H9 (cell line): ENCODE results near the gene NXNL2. TPM values are rescaled to one million over a fixed set of nuclear protein-coding genes. Genes with fewer than 3 reads are reported as not detected.

ENCODE experiments used
- DNase-seq: peaks from one replicate; pipeline ENCODE4 v3.0.0-alpha.2; 2017
- H2AFZ ChIP-seq: one replicate; pipeline ENCODE4 v1.6.1; 2013; ENCODE audit warnings: mild to moderate bottlenecking, low read length, control low read depth, moderate library complexity
- H2AK5ac ChIP-seq: 2 replicates; pipeline ENCODE4 v1.6.1; 2013; ENCODE audit warnings: low read length, control low read depth, mixed read lengths; ENCODE audit not compliant: insufficient read length
- H2BK120ac ChIP-seq: one replicate; pipeline ENCODE4 v1.6.1; 2013; ENCODE audit warnings: low read depth, mild to moderate bottlenecking, low read length, control low read depth, inconsistent platforms; ENCODE audit not compliant: poor library complexity, severe bottlenecking
- H2BK12ac ChIP-seq: 2 replicates; pipeline ENCODE4 v1.6.1; 2013; ENCODE audit warnings: low read length, control low read depth, mixed read lengths, low read depth; ENCODE audit not compliant: insufficient read length
- H2BK15ac ChIP-seq: 2 replicates; pipeline ENCODE4 v1.6.1; 2013; ENCODE audit warnings: low read depth, low read length, control low read depth
- H2BK20ac ChIP-seq: one replicate; pipeline ENCODE4 v1.6.1; 2013; ENCODE audit warnings: low read depth, mild to moderate bottlenecking, low read length, control low read depth, inconsistent platforms; ENCODE audit not compliant: poor library complexity, severe bottlenecking
- H2BK5ac ChIP-seq: 2 replicates; pipeline ENCODE4 v1.6.1; 2013; ENCODE audit warnings: low read length, control low read depth, mixed read lengths; ENCODE audit not compliant: insufficient read length
- H3K14ac ChIP-seq: 2 replicates; pipeline ENCODE4 v1.6.1; 2013; ENCODE audit warnings: low read length, control low read depth; ENCODE audit not compliant: insufficient read depth
- H3K18ac ChIP-seq: 2 replicates; pipeline ENCODE4 v1.6.1; 2013; ENCODE audit warnings: low read depth, mild to moderate bottlenecking, mixed read lengths, low read length, control low read depth; ENCODE audit not compliant: insufficient read length
- H3K23ac ChIP-seq: 2 replicates; pipeline ENCODE4 v1.6.1; 2013; ENCODE audit warnings: low read length, control low read depth, mixed read lengths, low read depth; ENCODE audit not compliant: insufficient read length
- H3K23me2 ChIP-seq: 2 replicates; pipeline ENCODE4 v1.6.1; 2013; ENCODE audit warnings: low read depth, mild to moderate bottlenecking, mixed read lengths, low read length, control low read depth; ENCODE audit not compliant: insufficient read length, poor library complexity, severe bottlenecking
- H3K27ac ChIP-seq: 2 replicates; pipeline ENCODE4 v1.5.1; 2013; ENCODE audit warnings: low read length, control low read depth, mixed read lengths, low read depth; ENCODE audit not compliant: insufficient read length
- H3K27me3 ChIP-seq: 2 replicates; pipeline ENCODE4 v1.6.1; 2013; ENCODE audit warnings: low read length, control low read depth, inconsistent platforms; ENCODE audit not compliant: insufficient read depth
- H3K4ac ChIP-seq: 2 replicates; pipeline ENCODE4 v1.6.1; 2013; ENCODE audit warnings: low read depth, mild to moderate bottlenecking, control low read depth, inconsistent platforms, low read length, moderate library complexity
- H3K4me1 ChIP-seq: 2 replicates; pipeline ENCODE4 v1.6.1; 2013; ENCODE audit warnings: low read length, control low read depth, inconsistent platforms; ENCODE audit not compliant: insufficient read depth
- H3K4me2 ChIP-seq: 2 replicates; pipeline ENCODE4 v1.6.1; 2013; ENCODE audit warnings: low read length, control low read depth, mixed read lengths; ENCODE audit not compliant: insufficient read length, insufficient read depth
- H3K56ac ChIP-seq: 2 replicates; pipeline ENCODE4 v1.6.1; 2013; ENCODE audit warnings: low read depth, mild to moderate bottlenecking, mixed read lengths, low read length, control low read depth; ENCODE audit not compliant: insufficient read length
- H3K79me1 ChIP-seq: 2 replicates; pipeline ENCODE4 v1.6.1; 2013; ENCODE audit warnings: low read depth, mild to moderate bottlenecking, moderate library complexity, low read length, control low read depth, inconsistent platforms; ENCODE audit not compliant: insufficient read depth, poor library complexity, severe bottlenecking
- H3K79me2 ChIP-seq: 2 replicates; pipeline ENCODE4 v1.6.1; 2013; ENCODE audit warnings: low read length, control low read depth, inconsistent platforms; ENCODE audit not compliant: insufficient read depth
- H3K9ac ChIP-seq: 2 replicates; pipeline ENCODE4 v1.6.1; 2013; ENCODE audit warnings: low read length, control low read depth, mixed read lengths; ENCODE audit not compliant: insufficient read length; ENCODE audit errors: extremely low read depth
- H3K9me3 ChIP-seq: one replicate; pipeline ENCODE4 v1.6.1; 2013; ENCODE audit warnings: low read depth, low read length, inconsistent platforms; ENCODE audit not compliant: control insufficient read depth
- H3T11ph ChIP-seq: one replicate; pipeline ENCODE4 v1.6.1; 2013; ENCODE audit warnings: mild to moderate bottlenecking, low read length, control low read depth, inconsistent platforms
- H4K20me1 ChIP-seq: one replicate; pipeline ENCODE4 v1.6.1; 2013; ENCODE audit not compliant: control insufficient read depth, insufficient read length, insufficient read depth
- H4K5ac ChIP-seq: 2 replicates; pipeline ENCODE4 v1.6.1; 2013; ENCODE audit warnings: low read depth, mild to moderate bottlenecking, mixed read lengths, low read length, control low read depth; ENCODE audit not compliant: insufficient read length
- H4K8ac ChIP-seq: replicated peaks from 2 replicates; pipeline ENCODE4 v1.6.1; 2013; ENCODE audit warnings: low read length, control low read depth, mixed read lengths, low read depth; ENCODE audit not compliant: insufficient read length
- H4K91ac ChIP-seq: 2 replicates; pipeline ENCODE4 v1.6.1; 2013; ENCODE audit warnings: low read depth, mild to moderate bottlenecking, moderate library complexity, mixed read lengths, low read length, control low read depth; ENCODE audit not compliant: insufficient read length
- H3K27ac Mint-ChIP-seq, 3 experiments: 2 replicates in 2 of 3; 3 replicates in 1 of 3; pipeline ENCODE4 v1.8.0; 2020 to 2021; ENCODE audit warnings: mixed read lengths in 3 of 3, mild to moderate bottlenecking in 1 of 3, moderate library complexity in 1 of 3
- H3K27me3 Mint-ChIP-seq: 2 replicates; pipeline ENCODE4 v1.8.0; 2021; ENCODE audit warnings: low read depth, mild to moderate bottlenecking, moderate library complexity, mixed read lengths
- H3K36me3 Mint-ChIP-seq, 3 experiments: 2 replicates in 2 of 3; 3 replicates in 1 of 3; pipeline ENCODE4 v1.8.0; 2020 to 2021; ENCODE audit warnings: low read depth in 3 of 3, mixed read lengths in 3 of 3; ENCODE audit not compliant: insufficient read depth in 1 of 3
- H3K4me1 Mint-ChIP-seq, 2 experiments: 2 replicates each; pipeline ENCODE4 v1.8.0; 2020; ENCODE audit warnings: mixed read lengths in 2 of 2
- H3K4me3 Mint-ChIP-seq, 2 experiments: 2 replicates in 1 of 2; 3 replicates in 1 of 2; pipeline ENCODE4 v1.8.0; 2020 to 2021; ENCODE audit warnings: mild to moderate bottlenecking in 2 of 2, mixed read lengths in 2 of 2, moderate library complexity in 1 of 2
- H3K9me3 Mint-ChIP-seq, 2 experiments: 2 replicates in 1 of 2; 3 replicates in 1 of 2; pipeline ENCODE4 v1.8.0; 2020; ENCODE audit warnings: mild to moderate bottlenecking in 2 of 2, mixed read lengths in 2 of 2, moderate library complexity in 1 of 2
- CTCF ChIP-seq: fragments of 200-600 bp; sonication (generic); conservative IDR thresholded peaks from 3 replicates; pipeline ENCODE4 v1.8.0; 2021; ENCODE audit warnings: antibody characterized with exemption, mild to moderate bottlenecking
- WGBS: extraction: QIAGEN DNeasy Blood & Tissue Kit; methylation state at CpG from one replicate; pipeline ENCODE4 v1.1.7; 2013; ENCODE audit warnings: missing lambda C conversion rate, low lambda C conversion rate, mixed read lengths; ENCODE audit not compliant: insufficient read length; ENCODE audit errors: extremely low coverage; 5-methylcytosine and 5-hydroxymethylcytosine counted together
- total RNA-seq: library from RNA; stranded (reverse); gene quantifications from 2 replicates; pipeline ENCODE4 v1.2.1, GENCODE V29; 2021

NXNL2 gene
- total RNA-seq, 1 experiment from 2014 or later, result 0.57 TPM

- DNase-seq, result no peak
- H2AK5ac ChIP-seq, result no peak overlapping the region
- H3K79me1 ChIP-seq, result no peaks in the 10 kb centered on the region
- no peak overlapping the region for H3T11ph ChIP-seq
- H2BK120ac ChIP-seq, result no peak overlapping the region
- Mint-ChIP-seq H3K4me1 (peaks cover 2 to 6% of the 10 kb centered on the region in 2 experiments), H3K9me3 (peaks cover 0 to 5% of the 10 kb centered on the region in 2 experiments; a peak in 3 of 5 replicates), H3K36me3 (peaks cover 0 to 2% (median 0%) of the 10 kb centered on the region in 3 experiments; a peak in 1 of 7 replicates), H3K27me3 (no peaks in the 10 kb centered on the region; the same call in 1 of the 2 replicates), H3K4me3 (no peak overlapping the region), H3K27ac (no peak overlapping the region)
- H3K9ac ChIP-seq, result no peak overlapping the region
- no peak overlapping the region for H2BK20ac ChIP-seq
- H2BK5ac ChIP-seq, result no peak overlapping the region
- H3K4ac ChIP-seq, result no peak overlapping the region
- H2AFZ ChIP-seq, result no peak overlapping the region
- no peaks in the 10 kb centered on the region for H3K79me2 ChIP-seq
- no peak overlapping the region for H3K27ac ChIP-seq
- no peak overlapping the region for H4K8ac ChIP-seq
- H2BK15ac ChIP-seq, result no peak overlapping the region
- WGBS, result no CpG with 5 or more reads among the region's 3 CpGs
- no peak overlapping the region for H3K4me2 ChIP-seq
- no peak overlapping the region for H3K18ac ChIP-seq
- H2BK12ac ChIP-seq, result no peak overlapping the region
- no peak overlapping the region for H4K5ac ChIP-seq
- TF ChIP-seq CTCF, result no peak
- H3K23ac ChIP-seq, result no peak overlapping the region
- H3K14ac ChIP-seq, result no peak overlapping the region
- no peaks in the 10 kb centered on the region for H3K27me3 ChIP-seq
- H4K20me1 ChIP-seq, result no peaks in the 10 kb centered on the region
- H4K91ac ChIP-seq, result no peak overlapping the region
- H3K4me1 ChIP-seq, result no peaks in the 10 kb centered on the region
- H3K56ac ChIP-seq, result no peak overlapping the region
- H3K23me2 ChIP-seq, result no peaks in the 10 kb centered on the region
- H3K9me3 ChIP-seq, result no peaks in the 10 kb centered on the region
Measured at GRCh38 chr9:88589656-88590055, 54.7 kb downstream of the NXNL2 start.
